Left hindlimb (tissue), 1 donor: ENCODE measurements around the gene FYN.

ENCODE experiments used
- DNase-seq: peaks from one replicate; pipeline ENCODE4 v3.0.0-alpha.2; 2018

FYN gene

GRCh38 chr6:111829581-111829980 lies 43.7 kb downstream of the FYN start:
- DNase-seq = no peak

GRCh38 chr6:111828809-111829208 lies 44.4 kb downstream of the FYN start:
- no peak for DNase-seq

GRCh38 chr6:111825439-111826086 lies 47.7 kb downstream of the FYN start:
- DNase-seq = no peak

GRCh38 chr6:111824608-111825337 lies 48.5 kb downstream of the FYN start:
- DNase-seq = no peak

GRCh38 chr6:111823831-111824607 lies 49.2 kb downstream of the FYN start:
- no peak for DNase-seq

- DNase-seq = no peak
These were observed 50.2 kb downstream of the FYN start for GRCh38 chr6:111823012-111823411.

GRCh38 chr6:111819458-111819857 lies 53.8 kb downstream of the FYN start:
- DNase-seq = no peak

GRCh38 chr6:111818539-111819226 lies 54.6 kb downstream of the FYN start:
- DNase-seq = no peak

GRCh38 chr6:111817451-111818120 lies 55.7 kb downstream of the FYN start:
- no peak for DNase-seq

GRCh38 chr6:111813677-111814310 lies 59.5 kb downstream of the FYN start:
- no peak for DNase-seq

- no peak for DNase-seq
These were observed 60.0 kb downstream of the FYN start for GRCh38 chr6:111813237-111813636.

- no peak for DNase-seq
These were observed 60.9 kb downstream of the FYN start for GRCh38 chr6:111812060-111813038.

GRCh38 chr6:111810294-111811131 lies 62.7 kb downstream of the FYN start:
- DNase-seq = no peak

- no peak for DNase-seq
These were observed 63.5 kb downstream of the FYN start for GRCh38 chr6:111809766-111810165.

GRCh38 chr6:111809264-111809663 lies 64.0 kb downstream of the FYN start:
- DNase-seq = no peak

GRCh38 chr6:111808493-111808892 lies 64.8 kb downstream of the FYN start:
- DNase-seq = no peak

GRCh38 chr6:111806561-111807497 lies 66.4 kb downstream of the FYN start:
- DNase-seq = no peak

GRCh38 chr6:111806165-111806547 lies 67.1 kb downstream of the FYN start:
- DNase-seq = no peak
